G401 (cell line): Measurements from ENCODE around the gene SPATA31C1. TPM values are rescaled to one million over a fixed set of nuclear protein-coding genes. Genes with fewer than 3 reads are reported as not detected.
"Not testable (repeated sequence)": the region's sequence is repeated elsewhere in the genome, so short reads cannot be mapped to it uniquely, and the experiment has no call there.

Experiments
- DNase-seq: peaks from one replicate; pipeline ENCODE4 v3.0.0-alpha.2; 2015; ENCODE audit warnings: low spot score
- in situ Hi-C: cut with HindIII; loops from 2 replicates; pipeline ENCODE4 v1.10.0; 2016; ENCODE audit warnings: low sequenced_read_pairs, mixed read lengths
- total RNA-seq: library from RNA; depleted of rRNA; stranded (reverse); fragments of >200 nt; shearing (Covaris generic); gene quantifications from 2 replicates; pipeline ENCODE4 v1.2.3, GENCODE V29; 2014

The SPATA31C1 gene
- total RNA-seq, 1 experiment from 2014 or later: not detected

- in situ Hi-C loops: no loop called here
- DNase-seq: no peak
These were observed 32.1 kb upstream of the SPATA31C1 start for GRCh38 chr9:87885484-87886189.

GRCh38 chr9:87886210-87886932 lies 31.4 kb upstream of the SPATA31C1 start:
- no peak for DNase-seq
- in situ Hi-C loops: no loop called here

DNA sequence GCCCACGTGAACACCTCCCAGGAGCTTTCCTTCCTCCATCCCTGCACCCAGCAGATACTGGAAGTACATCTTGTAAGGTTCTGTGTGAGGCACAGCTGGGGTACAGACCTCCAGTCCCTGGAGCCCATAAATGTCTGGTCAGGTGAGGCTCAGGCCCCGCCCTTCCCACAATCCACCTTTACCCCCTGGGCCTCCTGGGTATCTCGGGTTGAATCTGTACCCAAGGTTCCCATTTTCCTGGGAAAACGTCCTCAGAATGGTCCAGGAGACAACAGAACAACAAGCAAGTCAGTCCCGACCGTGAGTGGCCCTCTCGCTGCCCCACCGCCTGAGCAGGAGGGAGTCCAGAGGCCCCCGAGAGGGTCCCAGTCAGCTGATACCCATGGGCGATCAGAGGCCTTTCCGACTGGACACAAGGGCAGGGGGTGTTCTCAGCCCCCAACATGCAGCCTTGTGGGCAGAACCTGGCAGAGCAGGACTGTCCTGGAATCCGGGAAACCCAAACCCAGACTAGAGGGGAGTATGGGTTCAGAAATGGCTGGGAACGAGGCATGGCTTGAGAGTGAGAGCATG lies 30.7 kb upstream of the SPATA31C1 start:
- in situ Hi-C loops: no loop called here

GRCh38 chr9:87887661-87888480 lies 29.9 kb upstream of the SPATA31C1 start:
- in situ Hi-C loops: no loop called here

More for the DNA sequence above, 30.7 kb upstream of the SPATA31C1 start:
- DNase-seq: no peak

GRCh38 chr9:87888501-87888900 lies 29.3 kb upstream of the SPATA31C1 start:
- DNase-seq: no peak

More at GRCh38 chr9:87887661-87888480, 29.9 kb upstream of the SPATA31C1 start:
- DNase-seq: no peak

DNA sequence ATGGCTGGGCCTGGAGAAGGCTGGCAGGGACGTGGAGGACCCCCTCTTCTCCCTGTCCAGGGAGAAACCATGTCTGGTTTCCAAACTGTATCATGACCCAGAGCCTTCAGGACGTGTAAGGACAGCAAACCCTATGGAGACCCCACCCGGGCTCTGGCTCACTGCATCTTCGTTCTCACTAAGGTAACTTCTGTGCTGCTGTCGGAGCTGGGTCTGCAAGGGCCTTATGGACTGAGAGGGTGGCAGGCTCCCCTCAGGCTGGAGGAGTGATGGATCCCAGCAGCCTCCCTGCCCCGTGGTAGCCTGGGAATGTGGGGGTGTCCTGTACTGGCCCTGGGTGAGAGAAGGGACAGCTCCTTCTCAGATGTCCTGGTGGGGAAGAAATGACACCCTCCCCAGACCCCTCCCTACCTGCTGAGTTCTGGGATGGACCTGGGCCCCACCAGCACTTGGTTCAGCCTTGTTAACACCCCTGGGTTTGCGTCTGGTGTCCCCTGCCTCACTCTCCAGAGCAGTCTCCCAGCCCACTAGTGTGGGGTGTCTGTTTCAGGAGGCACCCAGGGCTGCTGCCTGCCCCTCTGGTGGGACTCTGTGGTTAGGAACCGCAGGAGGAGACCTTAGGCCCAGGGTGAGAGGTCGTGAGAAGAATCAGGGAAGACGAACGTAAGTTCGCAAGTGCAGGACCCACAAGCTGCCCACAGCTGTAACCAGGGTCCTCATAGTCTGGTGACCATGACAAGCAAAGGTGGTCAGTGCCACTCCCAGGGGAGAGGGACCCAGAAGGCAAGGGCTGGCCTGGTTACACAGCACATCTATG lies 28.5 kb upstream of the SPATA31C1 start:
- DNase-seq: no peak
- in situ Hi-C loops: no loop called here

More at GRCh38 chr9:87888501-87888900, 29.3 kb upstream of the SPATA31C1 start:
- in situ Hi-C loops: no loop called here

- DNase-seq: no peak
- in situ Hi-C loops: no loop called here
These were observed 27.9 kb upstream of the SPATA31C1 start for GRCh38 chr9:87889882-87890252.

GRCh38 chr9:87890837-87891236 lies 26.9 kb upstream of the SPATA31C1 start:
- no peak for DNase-seq

GRCh38 chr9:87891754-87892153 lies 26.0 kb upstream of the SPATA31C1 start:
- in situ Hi-C loops: no loop called here
- DNase-seq: no peak

More at GRCh38 chr9:87890837-87891236, 26.9 kb upstream of the SPATA31C1 start:
- in situ Hi-C loops: no loop called here

- no peak for DNase-seq
- in situ Hi-C loops: no loop called here
These were observed 24.8 kb upstream of the SPATA31C1 start for GRCh38 chr9:87892956-87893355.

GRCh38 chr9:87894998-87895625 lies 22.6 kb upstream of the SPATA31C1 start:
- no peak for DNase-seq
- in situ Hi-C loops: no loop called here

DNA sequence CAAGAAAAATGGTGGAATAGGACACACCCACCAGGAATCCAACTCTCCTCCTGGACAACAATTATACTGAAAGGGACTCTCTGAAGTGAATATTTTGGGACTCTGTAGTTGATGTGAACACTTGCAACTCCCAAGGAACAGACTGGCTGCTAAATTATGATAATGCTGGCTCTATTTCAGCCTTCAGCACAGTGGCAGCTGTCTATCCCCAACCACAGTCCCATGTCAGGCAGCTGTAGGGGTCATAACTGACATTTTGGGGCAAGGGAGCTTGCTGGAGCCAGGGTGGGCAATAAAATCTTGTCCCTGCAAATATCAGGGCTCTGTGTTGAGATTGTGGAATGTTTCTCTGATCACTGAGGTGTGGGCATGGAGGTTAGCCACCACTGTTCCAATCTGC lies 20.9 kb upstream of the SPATA31C1 start:
- DNase-seq: no peak
- in situ Hi-C loops: no loop called here

DNA sequence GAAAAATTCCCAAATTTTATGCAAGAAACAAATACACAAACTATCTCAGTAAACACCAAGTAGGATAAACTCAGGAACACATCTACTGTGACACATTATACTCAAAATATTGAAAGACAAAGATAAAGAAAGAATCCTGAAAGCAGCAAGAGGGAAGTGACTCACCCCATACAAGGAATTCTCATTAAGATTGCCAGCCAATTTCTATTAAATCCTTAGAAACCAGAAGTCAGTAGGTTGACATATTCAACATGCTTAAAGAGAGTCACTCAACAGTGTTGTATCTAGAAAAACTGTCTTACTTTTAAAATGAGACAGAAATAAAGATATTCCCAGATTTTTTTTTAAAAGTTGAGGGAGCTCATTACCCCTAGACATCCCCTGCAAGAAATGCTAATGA lies 19.6 kb upstream of the SPATA31C1 start:
- in situ Hi-C loops: no loop called here
- no peak for DNase-seq

DNA sequence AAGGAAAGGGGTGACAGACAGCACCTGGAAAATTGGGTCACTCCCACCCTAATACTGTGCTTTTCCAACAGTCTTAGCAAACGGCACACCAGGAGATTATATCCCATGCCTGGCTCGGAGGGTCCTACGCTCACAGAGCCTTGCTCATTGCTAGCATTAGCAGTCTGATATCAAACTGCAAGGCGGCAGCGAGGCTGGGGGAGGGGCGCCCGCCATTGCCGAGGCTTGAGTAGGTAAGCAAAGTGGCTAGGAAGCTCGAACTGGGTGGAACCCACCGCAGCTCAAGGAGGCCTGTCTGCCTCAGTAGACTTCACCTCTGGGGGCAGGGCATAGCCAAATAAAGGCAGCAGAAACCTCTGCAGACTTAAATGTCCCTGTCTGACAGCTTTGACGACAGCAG lies 15.4 kb upstream of the SPATA31C1 start:
- DNase-seq, in situ Hi-C loops: not testable (repeated sequence)

GRCh38 chr9:87909310-87910041 lies 8.3 kb upstream of the SPATA31C1 start:
- in situ Hi-C loops: no loop called here
- DNase-seq: no peak

- in situ Hi-C loops: no loop called here
- DNase-seq: no peak
These were observed 6.9 kb upstream of the SPATA31C1 start for GRCh38 chr9:87910821-87911220.

DNA sequence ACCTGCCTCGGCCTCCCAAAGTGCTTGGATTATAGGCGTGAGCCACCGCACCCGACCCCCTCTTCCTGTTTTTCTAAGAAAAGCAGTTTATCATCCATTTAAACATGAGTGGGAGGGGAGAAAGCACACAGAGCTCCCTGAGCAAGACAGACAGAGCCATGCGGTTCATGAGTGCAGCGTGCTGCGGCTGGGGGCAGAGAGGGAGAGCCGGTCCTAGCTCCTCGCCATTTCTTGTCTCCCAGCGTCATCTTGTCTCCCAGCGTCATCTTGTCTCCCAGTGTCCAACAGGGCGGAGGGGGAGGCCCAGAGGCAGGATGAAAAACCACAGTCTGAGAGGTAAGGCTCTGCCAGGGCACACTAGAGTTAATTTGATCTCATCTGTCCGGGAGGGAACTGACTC lies 1.3 kb downstream of the SPATA31C1 start:
- in situ Hi-C loops: not testable (repeated sequence)

GRCh38 chr9:87921561-87921960 lies 3.8 kb downstream of the SPATA31C1 start:
- in situ Hi-C loops, DNase-seq: not testable (repeated sequence)

More for the DNA sequence above, 1.3 kb downstream of the SPATA31C1 start:
- not testable (repeated sequence) for DNase-seq
